ENCODE measurements around the gene KLHL22. TPM values are rescaled to one million over a fixed set of nuclear protein-coding genes. Genes with fewer than 3 reads are reported as not detected.
"Not testable (repeated sequence)": the region's sequence is repeated elsewhere in the genome, so short reads cannot be mapped to it uniquely, and the experiment has no call there.

KLHL22 gene, protein sequence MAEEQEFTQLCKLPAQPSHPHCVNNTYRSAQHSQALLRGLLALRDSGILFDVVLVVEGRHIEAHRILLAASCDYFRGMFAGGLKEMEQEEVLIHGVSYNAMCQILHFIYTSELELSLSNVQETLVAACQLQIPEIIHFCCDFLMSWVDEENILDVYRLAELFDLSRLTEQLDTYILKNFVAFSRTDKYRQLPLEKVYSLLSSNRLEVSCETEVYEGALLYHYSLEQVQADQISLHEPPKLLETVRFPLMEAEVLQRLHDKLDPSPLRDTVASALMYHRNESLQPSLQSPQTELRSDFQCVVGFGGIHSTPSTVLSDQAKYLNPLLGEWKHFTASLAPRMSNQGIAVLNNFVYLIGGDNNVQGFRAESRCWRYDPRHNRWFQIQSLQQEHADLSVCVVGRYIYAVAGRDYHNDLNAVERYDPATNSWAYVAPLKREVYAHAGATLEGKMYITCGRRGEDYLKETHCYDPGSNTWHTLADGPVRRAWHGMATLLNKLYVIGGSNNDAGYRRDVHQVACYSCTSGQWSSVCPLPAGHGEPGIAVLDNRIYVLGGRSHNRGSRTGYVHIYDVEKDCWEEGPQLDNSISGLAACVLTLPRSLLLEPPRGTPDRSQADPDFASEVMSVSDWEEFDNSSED
- 5.0 TPM for total RNA-seq

GRCh38 chr22:20494978-20495860, at the start of gene KLHL22:
TSS of gene KLHL22 (minus strand) at chr22:20495795. CDS start at chr22:20489211, 6,584 bp downstream.
- peak; percentile 27 for ATAC-seq

GRCh38 chr22:20545318-20545634, 49.7 kb upstream of the KLHL22 start:
- ATAC-seq = not testable (repeated sequence)

- ATAC-seq = no peak
Measured at GRCh38 chr22:20542736-20543135, 47.1 kb upstream of the KLHL22 start.

- no peak for ATAC-seq
Measured at GRCh38 chr22:20542055-20542454, 46.5 kb upstream of the KLHL22 start.

GRCh38 chr22:20538875-20539274, 43.3 kb upstream of the KLHL22 start:
- ATAC-seq = not testable (repeated sequence)

DNA sequence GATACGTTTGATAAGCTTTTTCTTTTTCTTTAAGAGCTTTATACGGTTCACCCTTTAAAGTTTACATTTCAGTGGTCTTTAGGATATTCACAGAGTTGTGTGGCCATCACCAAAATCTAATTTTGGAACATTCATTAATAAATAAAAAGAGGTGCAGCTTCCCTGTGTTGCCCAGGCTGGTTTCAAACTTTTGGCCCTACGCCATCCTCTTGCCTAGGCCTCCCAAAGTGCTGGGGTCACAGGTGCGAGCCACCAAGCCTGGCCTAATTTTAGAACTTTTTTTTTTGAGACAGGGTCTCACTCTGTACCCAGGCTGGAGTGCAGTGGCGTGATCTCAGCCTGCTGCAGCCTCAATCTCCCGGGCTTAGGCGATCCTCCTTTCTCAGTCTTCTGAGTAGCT, 42.4 kb upstream of the KLHL22 start:
- no peak for ATAC-seq

GRCh38 chr22:20537325-20537756, 41.7 kb upstream of the KLHL22 start:
- no peak for ATAC-seq

DNA sequence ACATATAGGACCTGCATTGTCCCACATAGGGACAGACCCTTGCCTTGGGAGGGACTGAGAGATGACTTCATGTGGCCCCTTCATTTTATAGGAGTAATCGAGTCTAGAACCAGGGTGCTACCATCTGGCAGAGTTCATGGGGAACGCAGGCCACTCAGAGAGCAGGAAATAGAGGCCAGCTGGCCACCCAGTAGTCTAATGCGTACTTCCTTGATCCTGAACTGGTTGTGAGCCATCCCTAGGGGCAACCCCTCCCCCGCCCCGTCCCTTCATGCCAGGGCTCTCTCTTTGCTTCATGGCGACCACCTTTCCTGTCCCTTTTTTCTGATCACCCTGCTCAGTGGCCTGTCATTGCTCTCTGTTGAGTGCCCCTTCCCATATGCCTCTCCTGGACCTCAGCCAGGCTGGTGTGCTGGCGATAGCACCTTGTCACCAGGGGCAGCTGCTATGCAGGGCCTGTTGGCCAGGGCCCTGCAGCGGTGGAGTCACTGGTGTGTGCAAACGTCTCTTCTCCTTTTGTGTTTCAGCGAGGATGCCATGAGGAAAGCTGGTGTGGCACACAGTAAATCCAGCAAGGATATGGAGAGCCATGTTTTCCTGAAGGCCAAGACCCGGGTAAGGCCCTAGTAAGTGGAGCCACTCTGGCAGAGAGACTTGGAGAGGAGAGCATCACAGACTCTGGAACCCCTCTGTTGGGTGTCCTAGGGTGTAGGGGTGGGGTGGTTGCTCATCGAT, 41.2 kb upstream of the KLHL22 start:
- no peak for ATAC-seq

- ATAC-seq = no peak
Measured at GRCh38 chr22:20533879-20534265, 38.3 kb upstream of the KLHL22 start.

DNA sequence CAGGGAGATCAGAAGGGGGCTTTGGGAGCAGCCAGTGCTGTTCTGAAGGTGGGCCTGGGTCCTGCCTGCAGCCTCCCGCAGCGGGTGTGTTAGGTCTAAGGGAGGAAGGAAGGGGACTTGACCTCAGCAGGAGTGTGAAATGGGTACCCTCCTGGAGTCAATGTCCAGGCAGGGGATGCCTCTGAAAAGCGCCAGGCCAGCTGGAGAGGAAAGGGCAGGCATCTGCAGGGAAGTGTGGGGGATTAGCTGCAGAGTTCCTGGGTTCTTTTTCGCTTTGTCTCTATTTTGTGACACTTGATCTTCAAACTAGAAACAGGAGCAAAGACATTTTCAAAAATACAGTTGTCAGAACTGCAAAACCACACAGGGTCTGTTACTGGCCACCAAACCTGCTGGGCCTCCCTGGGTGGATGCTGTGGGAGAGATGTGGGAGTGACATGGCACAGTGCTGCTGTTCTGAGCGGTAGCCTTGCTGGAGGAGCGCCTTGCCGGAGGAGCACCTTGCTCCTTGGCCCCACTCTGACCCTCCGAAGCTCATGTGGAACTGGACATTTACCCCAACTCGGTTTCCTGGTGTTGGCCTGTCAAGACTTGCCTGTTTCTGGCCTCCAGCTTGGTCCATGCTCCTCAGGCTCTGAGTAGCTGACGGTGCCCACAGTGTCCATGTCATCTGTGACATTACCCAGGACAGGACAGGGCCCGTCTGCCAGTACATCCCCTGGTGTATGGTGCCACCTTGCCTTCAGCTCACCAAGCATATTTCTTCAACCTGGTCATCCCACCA, 37.7 kb upstream of the KLHL22 start:
- ATAC-seq = no peak

GRCh38 chr22:20532256-20532993, 36.8 kb upstream of the KLHL22 start:
- no peak for ATAC-seq

DNA sequence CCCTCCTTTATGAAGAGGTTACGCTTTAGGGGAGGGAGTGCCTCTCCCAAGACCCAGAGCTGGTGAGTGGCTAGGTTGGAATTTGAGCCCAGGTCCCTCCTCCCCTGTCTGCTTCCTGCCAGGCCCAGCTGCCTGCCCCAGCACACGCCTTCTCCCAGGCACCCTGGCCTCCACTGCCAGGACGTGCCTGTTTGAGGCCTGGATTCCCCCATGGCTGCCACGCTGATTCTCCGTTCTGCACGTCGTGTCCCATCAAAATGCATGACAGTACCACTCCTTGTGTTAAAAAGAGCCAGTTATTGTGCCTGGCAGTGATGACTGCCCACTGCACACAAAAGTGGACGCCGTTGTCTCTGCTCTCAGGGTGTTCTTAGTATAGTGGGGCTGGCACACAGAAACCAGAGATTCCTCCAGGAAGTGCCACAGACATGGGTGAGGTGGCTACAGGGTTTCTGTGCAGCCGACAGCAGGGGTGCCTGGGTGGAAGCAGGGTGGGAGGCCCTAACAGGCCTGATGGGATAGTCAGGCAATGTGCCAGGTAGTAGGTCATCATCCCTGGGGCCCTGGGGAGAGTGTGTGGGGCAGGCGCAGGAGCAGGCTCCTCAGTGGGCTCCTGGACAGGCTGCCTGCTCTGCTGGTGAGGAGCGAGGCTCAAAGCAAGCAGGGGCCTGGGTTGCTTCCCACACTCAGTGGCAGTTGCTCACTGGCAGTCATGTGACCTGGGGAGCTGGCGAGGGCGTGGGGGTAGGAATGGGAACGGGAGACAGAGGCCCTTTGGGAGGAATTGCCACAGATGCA, 36.0 kb upstream of the KLHL22 start:
- peak; percentile 90 for ATAC-seq

- ATAC-seq = no peak
Measured at GRCh38 chr22:20531154-20531403, 35.5 kb upstream of the KLHL22 start.

GRCh38 chr22:20530368-20531153, 35.0 kb upstream of the KLHL22 start:
- peak; percentile 89 for ATAC-seq

DNA sequence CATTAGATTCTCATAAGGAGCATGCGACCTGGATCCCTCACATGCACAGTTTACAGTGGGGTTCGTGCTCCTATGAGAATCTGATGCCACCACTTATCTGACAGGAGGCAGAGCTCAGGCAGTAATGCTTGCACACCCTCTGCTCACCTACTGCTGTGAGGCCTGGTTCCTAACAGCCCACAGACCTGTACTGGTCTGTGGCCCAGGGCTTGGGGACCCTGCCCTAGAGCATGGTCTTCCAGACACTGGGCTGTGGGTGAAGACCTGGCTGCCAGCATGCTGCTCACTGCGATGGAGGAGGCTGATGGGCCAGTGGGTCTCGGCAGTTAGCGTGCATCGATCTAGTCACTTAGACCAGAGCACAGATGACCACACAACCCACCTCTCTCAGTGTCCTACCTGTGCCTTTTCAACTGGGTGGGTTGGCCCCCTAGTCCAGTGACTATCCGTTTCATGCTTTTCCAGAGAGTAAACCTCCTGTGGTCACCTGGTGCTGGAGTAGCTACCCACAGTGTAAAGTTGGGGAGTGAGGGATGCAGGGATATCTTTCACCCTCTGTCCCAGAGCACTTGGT, 32.9 kb upstream of the KLHL22 start:
- ATAC-seq = no peak

- no peak for ATAC-seq
Measured at GRCh38 chr22:20526628-20527355, 31.2 kb upstream of the KLHL22 start.

GRCh38 chr22:20526305-20526627, 30.7 kb upstream of the KLHL22 start:
- ATAC-seq = no peak

DNA sequence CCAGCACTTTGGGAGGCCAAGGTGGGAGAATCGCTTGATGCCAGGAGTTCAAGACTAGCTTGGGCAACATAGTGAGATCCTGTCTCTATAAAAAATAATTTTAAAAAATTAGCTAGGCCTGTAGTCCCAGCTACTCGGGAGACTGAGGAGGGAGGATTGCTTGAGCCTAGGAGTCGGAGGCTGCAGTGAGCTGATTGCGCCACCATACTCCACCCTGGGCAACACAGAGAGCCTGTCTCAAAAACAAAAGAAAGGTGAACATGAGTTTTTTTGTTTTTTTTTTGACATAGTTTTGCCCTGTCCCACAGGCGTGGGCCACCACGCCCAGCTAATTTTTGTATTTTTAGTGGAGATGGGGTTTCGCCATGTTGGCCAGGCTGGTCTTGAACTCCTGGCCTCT, 29.5 kb upstream of the KLHL22 start:
- no peak for ATAC-seq

All from esophagus mucosa (tissue), 1 donor.